GM20431 (cell line): ENCODE data around the gene ASNS.

Experiments used
- in situ Hi-C: fragments of 300-500 bp; cut with MseI, MboI; formaldehyde crosslinking; loops from one replicate; pipeline ENCODE4 v1.15.0; 2020; ENCODE audit warnings: low sequenced_read_pairs; ENCODE audit not compliant: unreplicated experiment

Gene ASNS

GRCh38 chr7:97845622-97846203 lies 26.5 kb downstream of the ASNS start:
- in situ Hi-C loops, result loop anchor here (10.0 kb wide), 1 partner anchor 741 kb away; no protein-coding TSS in a partner anchor

DNA sequence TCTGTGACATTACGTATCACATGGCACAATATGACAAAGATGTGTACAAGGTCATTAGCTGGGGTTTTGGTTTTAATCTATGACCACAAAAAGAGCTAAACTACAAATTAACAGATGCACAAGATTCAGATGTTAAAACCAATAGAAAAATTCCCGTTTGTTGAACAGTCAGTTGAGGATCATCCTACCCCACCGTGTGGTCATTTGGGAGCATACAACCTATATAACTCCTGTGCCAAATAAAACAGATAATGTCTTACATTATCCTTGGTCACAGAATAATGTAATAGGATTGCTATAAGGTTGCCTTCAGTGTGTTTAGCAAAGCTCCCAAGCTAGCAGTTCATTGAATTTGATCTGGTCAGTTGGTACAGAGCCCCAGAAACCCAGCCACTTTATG lies 28.2 kb downstream of the ASNS start:
- in situ Hi-C loops, result loop anchor here (10.0 kb wide), 1 partner anchor 739 kb away; no protein-coding TSS in a partner anchor

DNA sequence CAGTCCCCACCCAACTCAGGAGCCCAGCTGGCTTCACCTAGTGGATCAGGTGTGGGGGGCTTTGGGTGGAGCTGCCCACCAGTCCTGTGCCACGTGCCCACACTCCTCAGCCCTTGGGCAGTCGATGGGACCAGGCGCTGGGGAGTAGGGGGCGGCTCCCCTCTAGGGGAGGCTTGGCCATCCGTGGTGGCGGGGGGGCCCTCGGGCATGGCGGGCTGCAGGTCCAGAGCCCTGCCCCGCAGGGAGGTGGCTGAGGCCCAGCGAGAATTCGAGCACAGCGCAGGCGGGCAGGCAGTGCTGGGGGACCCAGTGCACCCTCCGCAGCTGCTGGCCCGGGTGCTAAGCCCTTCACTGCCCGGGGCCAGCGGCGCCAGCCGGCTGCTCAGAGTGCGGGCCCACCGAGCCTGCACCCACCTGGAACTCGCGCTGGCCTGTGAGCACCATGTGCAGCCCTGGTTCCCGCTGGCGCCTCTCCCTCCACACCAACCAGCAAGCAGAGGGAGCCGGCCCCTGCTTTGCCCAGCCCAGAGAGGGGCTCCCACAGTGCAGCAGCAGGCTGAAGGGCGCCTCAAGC lies 29.3 kb downstream of the ASNS start:
- in situ Hi-C loops, result loop anchor here (10.0 kb wide), 1 partner anchor 738 kb away; no protein-coding TSS in a partner anchor

GRCh38 chr7:97842006-97842405 lies 30.2 kb downstream of the ASNS start:
- in situ Hi-C loops, result loop anchor here (10.0 kb wide), 1 partner anchor 737 kb away; no protein-coding TSS in a partner anchor

DNA sequence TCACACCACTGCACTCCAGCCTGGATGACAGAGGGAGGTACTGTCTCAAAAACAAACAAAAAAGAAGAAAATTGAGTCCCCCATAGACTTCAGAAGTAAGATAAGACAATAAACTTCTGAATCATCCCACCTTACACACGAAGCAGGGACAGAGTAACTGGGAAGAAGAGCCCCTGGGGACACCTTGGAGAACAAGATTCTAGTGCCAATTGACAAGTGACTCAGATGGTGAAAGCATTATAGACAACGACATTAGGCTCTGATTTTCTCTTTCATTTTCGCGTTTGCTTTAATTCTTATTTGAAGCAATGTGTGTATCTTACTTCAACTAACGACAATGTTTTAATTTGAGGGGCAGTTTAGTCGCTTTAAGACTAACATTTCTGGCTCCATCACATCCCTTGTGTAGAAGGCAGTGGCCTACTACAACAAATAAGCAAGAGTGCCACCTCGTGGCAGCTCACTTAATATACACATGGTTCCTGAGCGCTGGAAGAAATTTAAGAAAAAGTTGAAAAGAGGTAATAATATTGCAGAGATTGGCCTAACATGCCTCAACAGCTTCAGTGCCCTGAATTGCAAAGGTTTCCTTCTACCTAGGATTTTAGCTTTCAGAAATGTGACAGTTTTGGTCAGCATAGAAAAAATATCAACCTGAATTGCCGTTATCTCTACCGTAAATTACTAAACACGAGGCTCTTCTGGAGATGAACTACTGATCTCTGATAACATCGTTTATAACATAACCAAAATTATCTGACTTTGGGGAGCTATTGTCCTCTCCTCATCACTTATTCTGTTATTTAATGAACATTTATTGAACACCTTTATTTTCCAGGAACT lies 36.7 kb downstream of the ASNS start:
- in situ Hi-C loops, result no loop called here

GRCh38 chr7:97819161-97819560 lies 53.0 kb downstream of the ASNS start:
- in situ Hi-C loops, result no loop called here

- in situ Hi-C loops, result no loop called here
Measured at GRCh38 chr7:97818066-97818663, 54.0 kb downstream of the ASNS start.
